Measurements from ENCODE around the gene RCAN2. TPM values are rescaled to one million over a fixed set of nuclear protein-coding genes. Genes with fewer than 3 reads are reported as not detected.

Gene RCAN2
- total and polyA plus RNA-seq, 9 donors = 12.0 to 75.3 (median 16.7) TPM

DNA sequence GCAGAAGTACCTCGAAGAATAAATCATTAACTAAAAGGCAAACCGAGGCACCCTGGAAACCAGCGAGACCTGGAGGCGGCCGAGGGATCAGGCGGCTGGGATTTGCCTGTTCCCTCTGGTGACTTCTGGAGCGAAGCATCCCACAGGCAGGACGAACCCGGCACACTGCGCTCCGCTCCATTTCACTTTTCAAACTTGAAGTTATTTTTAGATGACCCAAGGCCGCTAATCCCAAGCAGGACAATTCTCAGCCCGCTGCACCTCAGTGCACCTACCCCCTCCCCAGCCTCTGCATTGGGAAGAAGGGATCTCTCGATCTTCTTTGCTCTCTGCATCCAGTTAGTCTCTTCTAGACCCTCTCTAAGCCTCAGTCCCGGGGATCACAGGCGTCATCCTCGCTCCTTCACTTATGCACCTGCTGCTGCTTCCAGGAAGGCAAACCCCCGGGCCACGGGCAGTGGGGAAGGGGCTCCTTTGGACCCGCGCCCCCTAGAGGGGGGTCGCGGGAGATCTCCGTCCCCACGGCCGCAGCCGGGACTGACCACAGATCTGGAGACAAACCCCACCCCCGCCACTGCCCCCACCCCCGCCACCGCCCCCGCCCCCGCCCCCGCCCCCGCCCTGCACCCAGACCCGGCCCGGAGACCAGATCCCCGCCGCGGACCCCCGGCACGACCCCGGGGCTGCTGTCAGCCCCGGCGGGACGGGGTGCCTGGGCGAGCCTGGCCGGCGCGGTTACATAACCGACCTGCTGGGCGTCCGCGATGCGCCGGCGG is 636 bp downstream of the RCAN2 start:
- DNase-seq = peak; percentile 27 to 66 (median 55)
- Histone ChIP-seq H3K4me1 (ENCODE audit: insufficient read depth) (peaks cover 3% of the 10 kb centered on the region), H3K27me3 (no peaks in the 10 kb centered on the region), H3K36me3 (no peaks in the 10 kb centered on the region), H3K27ac (peak overlapping the region; percentile 74 to 84), H3K4me3 (peak overlapping the region; percentile 56), H3K9me3 (no peaks in the 10 kb centered on the region)
- WGBS, 3 donors = 1 to 3% (median 1%) methylated on average over 26 to 56 of the region's 56 CpGs
- TF ChIP-seq POLR2A (IDR thresholded peaks at IDR 0.05) (no peak), EP300 (IDR thresholded peaks at IDR 0.05) (no peak)
- TF ChIP-seq, protein P1, sequence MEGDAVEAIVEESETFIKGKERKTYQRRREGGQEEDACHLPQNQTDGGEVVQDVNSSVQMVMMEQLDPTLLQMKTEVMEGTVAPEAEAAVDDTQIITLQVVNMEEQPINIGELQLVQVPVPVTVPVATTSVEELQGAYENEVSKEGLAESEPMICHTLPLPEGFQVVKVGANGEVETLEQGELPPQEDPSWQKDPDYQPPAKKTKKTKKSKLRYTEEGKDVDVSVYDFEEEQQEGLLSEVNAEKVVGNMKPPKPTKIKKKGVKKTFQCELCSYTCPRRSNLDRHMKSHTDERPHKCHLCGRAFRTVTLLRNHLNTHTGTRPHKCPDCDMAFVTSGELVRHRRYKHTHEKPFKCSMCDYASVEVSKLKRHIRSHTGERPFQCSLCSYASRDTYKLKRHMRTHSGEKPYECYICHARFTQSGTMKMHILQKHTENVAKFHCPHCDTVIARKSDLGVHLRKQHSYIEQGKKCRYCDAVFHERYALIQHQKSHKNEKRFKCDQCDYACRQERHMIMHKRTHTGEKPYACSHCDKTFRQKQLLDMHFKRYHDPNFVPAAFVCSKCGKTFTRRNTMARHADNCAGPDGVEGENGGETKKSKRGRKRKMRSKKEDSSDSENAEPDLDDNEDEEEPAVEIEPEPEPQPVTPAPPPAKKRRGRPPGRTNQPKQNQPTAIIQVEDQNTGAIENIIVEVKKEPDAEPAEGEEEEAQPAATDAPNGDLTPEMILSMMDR (IDR thresholded peaks at IDR 0.05) = peak in 1 of 3 donors; percentile 20
- intact Hi-C loops (cut with DNase I) = loop anchor here in 3 of 4 donors (2.0 to 10.0 kb wide), 4 partner anchors 66 to 137 kb away; no protein-coding TSS in a partner anchor

DNA sequence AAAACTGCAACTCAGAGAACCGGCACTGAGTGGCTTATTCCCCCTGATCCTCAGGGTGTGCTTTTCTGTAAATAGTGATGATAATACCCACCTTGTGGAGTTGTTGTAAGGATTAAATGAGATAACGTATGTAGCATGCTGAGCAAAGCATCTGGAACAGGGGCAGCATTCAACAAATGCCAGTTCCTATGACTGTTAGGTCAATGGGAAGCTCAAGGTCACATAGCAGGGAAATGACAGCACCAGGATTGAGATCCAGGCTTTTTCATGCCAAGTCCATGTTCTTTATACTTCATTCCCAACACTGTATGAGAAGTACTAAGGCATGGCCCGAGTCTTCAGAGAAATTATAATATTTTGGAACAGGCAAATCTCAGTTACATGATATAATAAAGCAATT is 5.1 kb downstream of the RCAN2 start:
- no peak for DNase-seq
- WGBS, 3 donors = 67 to 76% (median 74%) methylated on average over 3 of the region's 3 CpGs
- no peaks in the 10 kb centered on the region for H3K9me3 ChIP-seq
- no peaks in the 10 kb centered on the region for H3K4me1 ChIP-seq (ENCODE audit: insufficient read depth)
- TF ChIP-seq EP300 (IDR thresholded peaks at IDR 0.05) (no peak), POLR2A (IDR thresholded peaks at IDR 0.05) (no peak)
- TF ChIP-seq, protein P1 (IDR thresholded peaks at IDR 0.05) = no peak
- intact Hi-C loops (cut with DNase I) = no loop called here
- no peak overlapping the region for H3K27ac ChIP-seq
- H3K36me3 ChIP-seq = no peaks in the 10 kb centered on the region
- H3K27me3 ChIP-seq = no peaks in the 10 kb centered on the region
- H3K4me3 ChIP-seq = no peak overlapping the region

DNA sequence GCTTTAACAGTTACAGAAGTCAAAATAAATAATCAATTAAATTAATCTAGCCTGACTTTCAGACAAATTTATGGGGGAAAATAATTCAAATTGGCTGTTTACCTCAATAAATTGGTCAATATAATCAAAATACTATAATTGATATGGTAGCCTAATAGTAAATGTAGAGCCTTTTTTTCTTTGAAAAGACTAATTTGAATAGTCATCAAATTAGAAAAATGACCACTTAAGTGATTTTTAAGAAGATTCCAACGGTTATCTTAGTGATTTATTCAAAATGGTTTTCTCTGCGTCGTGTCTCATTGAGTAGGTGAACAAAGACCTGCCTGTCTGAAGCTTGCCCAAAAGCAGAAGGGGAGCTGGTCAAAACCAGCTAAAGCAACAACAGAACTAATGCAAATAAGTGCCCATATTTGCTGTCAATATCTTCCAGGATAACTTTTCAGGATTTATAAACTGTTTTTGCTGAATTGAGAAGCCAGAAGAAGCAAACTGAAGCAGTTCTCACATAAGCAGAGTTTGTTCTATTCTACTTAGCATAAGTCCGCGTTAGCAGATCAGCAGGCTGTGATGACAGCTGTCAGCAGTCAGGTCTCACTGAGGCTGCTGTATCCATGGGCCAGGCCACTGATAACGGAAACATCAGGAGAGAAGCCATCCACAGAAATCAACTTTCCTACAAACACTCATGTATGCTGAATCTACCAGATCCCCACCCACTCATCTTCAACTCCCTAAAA is 7.0 kb downstream of the RCAN2 start:
- intact Hi-C loops (cut with DNase I) = no loop called here
- Histone ChIP-seq H3K4me1 (ENCODE audit: insufficient read depth) (no peaks in the 10 kb centered on the region), H3K27me3 (no peaks in the 10 kb centered on the region), H3K9me3 (no peaks in the 10 kb centered on the region), H3K27ac (no peak overlapping the region), H3K4me3 (no peak overlapping the region), H3K36me3 (no peaks in the 10 kb centered on the region)
- 89 to 92% (median 91%) methylated on average over 6 of the region's 6 CpGs for WGBS, 3 donors
- TF ChIP-seq EP300 (IDR thresholded peaks at IDR 0.05) = no peak
- TF ChIP-seq, protein P1 (IDR thresholded peaks at IDR 0.05) = no peak
- no peak for TF ChIP-seq POLR2A (IDR thresholded peaks at IDR 0.05)
- DNase-seq = no peak

DNA sequence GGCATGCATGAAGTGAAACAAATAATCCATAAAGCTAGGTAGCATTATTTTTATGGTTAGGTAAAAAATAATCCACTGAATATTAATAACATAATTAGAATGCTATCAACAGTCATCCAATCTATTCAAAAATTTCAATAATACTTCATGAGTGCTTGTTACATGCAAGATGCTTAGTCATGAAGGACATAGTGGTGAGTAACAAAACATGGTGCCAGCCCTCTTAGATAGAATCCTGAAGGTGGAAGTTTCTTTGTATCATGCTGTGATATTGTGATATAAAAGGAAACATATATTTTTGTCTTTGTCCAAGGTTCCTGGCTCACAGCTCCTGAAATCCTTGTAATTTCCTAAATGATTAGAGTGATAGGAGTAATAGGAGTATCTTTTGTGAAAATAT is 14.9 kb downstream of the RCAN2 start:
- intact Hi-C loops (cut with DNase I) = loop anchor here in 2 of 4 donors (5.0 to 10.0 kb wide), 2 partner anchors 52 to 836 kb away; no protein-coding TSS in a partner anchor
- no peak for TF ChIP-seq EP300 (IDR thresholded peaks at IDR 0.05)
- no peak for TF ChIP-seq POLR2A (IDR thresholded peaks at IDR 0.05)
- TF ChIP-seq, protein P1 (IDR thresholded peaks at IDR 0.05) = no peak
- H3K4me3 ChIP-seq = no peak overlapping the region
- H3K27me3 ChIP-seq = no peaks in the 10 kb centered on the region
- H3K4me1 ChIP-seq (ENCODE audit: insufficient read depth) = no peaks in the 10 kb centered on the region
- H3K36me3 ChIP-seq = no peaks in the 10 kb centered on the region
- no peaks in the 10 kb centered on the region for H3K9me3 ChIP-seq
- H3K27ac ChIP-seq = no peak overlapping the region
- DNase-seq = no peak

All from ovary (tissue), 9 donors.